ENCODE measurements around the gene LRRN2. TPM values are rescaled to one million over a fixed set of nuclear protein-coding genes. Genes with fewer than 3 reads are reported as not detected.

Gene LRRN2
- total and polyA plus RNA-seq, 2 donors (not counting 3 experiments of a cell fraction or from before 2014, with no cell fraction given), result not detected

- dilution Hi-C loops (cut with MboI; ENCODE audit: extremely low pct_ligation_motif_present, low sequenced_read_pairs), result no loop called here
- no peaks in the 10 kb centered on the region for H4K20me1 ChIP-seq (replicated peaks; ENCODE audit: control insufficient read depth, extremely low read depth, insufficient read depth, low read length)
- H3K9me1 ChIP-seq (replicated peaks; ENCODE audit: control insufficient read depth, extremely low read depth, insufficient read depth, low read length), result no peaks in the 10 kb centered on the region
- no peaks in the 10 kb centered on the region for H3K36me3 ChIP-seq (ENCODE audit: control insufficient read depth in 2 of 2, extremely low read depth in 1 of 2, insufficient read depth in 2 of 2, low read length in 2 of 2)
- DNase-seq (ENCODE audit: low read depth, low spot score), result no peak
- BruUV-seq (replicated peaks), result no TSS peak
- no peak overlapping the region for H3K4me2 ChIP-seq (ENCODE audit: insufficient read depth, low read length)
- H3K9ac ChIP-seq (replicated peaks; ENCODE audit: extremely low read depth, insufficient read depth, low read length), result no peak overlapping the region
- H3K27ac ChIP-seq (ENCODE audit: insufficient read depth, low read depth, low read length), result no peak overlapping the region
- H3K79me2 ChIP-seq (ENCODE audit: control insufficient read depth, insufficient read depth, low read length), result no peaks in the 10 kb centered on the region
- TF ChIP-seq GATA2 (IDR thresholded peaks at IDR 0.05; ENCODE audit: insufficient read depth, insufficient read length, low read depth, low read length) (no peak), MYC (IDR thresholded peaks at IDR 0.05; ENCODE audit: low read depth, low read length) (no peak), MAX (IDR thresholded peaks at IDR 0.05; ENCODE audit: insufficient read depth, insufficient read length) (no peak), POLR2AphosphoS5 (IDR thresholded peaks at IDR 0.05; ENCODE audit: insufficient read depth, low read depth, low read length) (no peak), POLR2A (IDR thresholded peaks at IDR 0.05; ENCODE audit: low read depth, low read length) (no peak), FOS (IDR thresholded peaks at IDR 0.05; ENCODE audit: borderline replicate concordance, insufficient read depth, low read length) (no peak), CTCF (IDR thresholded peaks at IDR 0.05; ENCODE audit: extremely low read depth in 1 of 2, insufficient read depth in 1 of 2, low read depth in 1 of 2, low read length in 2 of 2) (no peak), EZH2 (IDR thresholded peaks at IDR 0.05; ENCODE audit: borderline replicate concordance, low read depth, low read length, severe bottlenecking) (no peak)
- intact Hi-C loops (cut with micrococcal nuclease), result no loop called here
- H3K9me3 ChIP-seq (replicated peaks; ENCODE audit: control insufficient read depth, insufficient read depth, low read length), result no peaks in the 10 kb centered on the region
- no peaks in the 10 kb centered on the region for H3K4me1 ChIP-seq (ENCODE audit: control insufficient read depth, extremely low read depth, insufficient read depth, low read length)
- H2AFZ ChIP-seq (ENCODE audit: low read depth, low read length), result no peak overlapping the region
- no peak for FAIRE-seq
- POLR2A ChIA-PET, result no interaction called here
- no peak overlapping the region for H3K4me3 ChIP-seq (replicated peaks in 1 of 3; ENCODE audit: insufficient read depth in 1 of 3, low read depth in 1 of 3, low read length in 3 of 3)
- H3K27me3 ChIP-seq (ENCODE audit: control insufficient read depth in 2 of 2, insufficient read depth in 2 of 2, low read length in 2 of 2), result peaks cover 16 to 27% of the 10 kb centered on the region in 2 experiments
- CTCF ChIA-PET, result interaction anchor here (0.8 kb wide), 1 partner anchor 11 kb away, joined by 3 read pairs; no protein-coding TSS in a partner anchor
Measured at GRCh38 chr1:204602111-204602579, 83.4 kb downstream of the LRRN2 start.
